NCI-H82 (cell line): ENCODE measurements around the gene SHB.

Experiments
- DNase-seq: peaks from one replicate; lab custom pipeline; 2025; lab: John Stamatoyannopoulos, UW

Gene SHB

DNA sequence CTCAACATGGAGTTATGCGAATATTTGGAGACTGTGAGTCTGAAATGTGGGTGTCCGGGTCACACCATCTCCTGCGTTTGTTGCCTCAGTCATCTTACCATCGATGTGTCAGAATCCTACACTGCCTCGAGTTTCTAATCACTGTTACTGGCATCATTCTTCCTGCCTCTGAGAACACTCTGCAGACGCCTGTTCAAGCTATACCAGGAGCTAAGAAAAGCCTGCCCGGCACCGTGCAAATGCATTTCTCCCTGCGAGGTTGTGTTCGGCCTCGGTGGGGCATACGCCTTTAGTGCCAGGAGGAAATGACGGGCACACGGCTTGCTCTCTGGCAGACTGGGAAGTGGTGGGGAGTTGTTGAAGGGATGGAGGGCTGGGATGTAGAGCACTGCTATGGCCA lies 133.9 kb downstream of the SHB start:
- DNase-seq = no peak

- DNase-seq = no peak
These were observed 137.4 kb downstream of the SHB start for GRCh38 chr9:37931592-37931991.

- no peak for DNase-seq
These were observed 139.6 kb downstream of the SHB start for GRCh38 chr9:37929441-37929895.

DNA sequence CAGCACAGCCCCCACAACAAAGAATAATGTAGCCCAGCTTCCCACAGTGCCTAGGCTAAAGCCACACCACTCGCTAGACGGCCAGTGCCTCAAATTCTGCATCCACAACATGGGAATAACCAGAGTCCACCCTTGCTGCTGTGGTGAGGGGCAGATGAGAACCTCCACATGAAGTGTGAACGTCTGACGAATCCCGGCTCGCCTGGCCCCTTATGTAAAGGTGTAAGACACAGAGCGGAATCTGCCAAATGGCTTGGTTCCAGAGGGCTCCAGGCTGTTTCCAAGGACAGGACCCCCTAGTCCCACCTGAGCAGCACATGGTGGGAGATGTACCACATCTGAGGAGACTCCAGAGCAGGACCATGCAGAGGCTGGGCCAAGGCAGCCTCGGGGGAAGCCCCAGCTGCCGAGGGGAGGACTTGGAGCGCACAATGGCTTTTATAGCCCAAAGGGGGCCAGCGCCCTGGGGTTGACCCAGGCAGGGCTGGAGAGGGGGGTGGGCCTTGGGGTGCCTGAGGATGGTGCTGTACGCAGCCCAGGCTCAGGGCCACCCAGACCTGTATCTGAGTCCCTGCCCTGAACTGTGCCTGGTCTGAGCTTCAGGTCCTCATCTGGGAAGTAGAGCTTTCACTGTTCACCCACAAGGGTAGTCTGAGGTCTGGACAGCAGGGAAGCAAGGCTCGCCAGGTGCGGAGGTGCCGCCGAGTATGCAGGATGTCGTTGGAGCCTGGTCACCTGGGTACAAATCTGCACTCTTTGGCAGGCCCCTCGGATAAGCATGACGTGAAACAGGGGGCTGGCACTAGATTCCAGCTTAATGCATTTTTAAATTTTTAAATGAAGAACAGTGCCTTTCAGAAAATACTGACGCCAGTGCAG lies 140.2 kb downstream of the SHB start:
- no peak for DNase-seq

DNA sequence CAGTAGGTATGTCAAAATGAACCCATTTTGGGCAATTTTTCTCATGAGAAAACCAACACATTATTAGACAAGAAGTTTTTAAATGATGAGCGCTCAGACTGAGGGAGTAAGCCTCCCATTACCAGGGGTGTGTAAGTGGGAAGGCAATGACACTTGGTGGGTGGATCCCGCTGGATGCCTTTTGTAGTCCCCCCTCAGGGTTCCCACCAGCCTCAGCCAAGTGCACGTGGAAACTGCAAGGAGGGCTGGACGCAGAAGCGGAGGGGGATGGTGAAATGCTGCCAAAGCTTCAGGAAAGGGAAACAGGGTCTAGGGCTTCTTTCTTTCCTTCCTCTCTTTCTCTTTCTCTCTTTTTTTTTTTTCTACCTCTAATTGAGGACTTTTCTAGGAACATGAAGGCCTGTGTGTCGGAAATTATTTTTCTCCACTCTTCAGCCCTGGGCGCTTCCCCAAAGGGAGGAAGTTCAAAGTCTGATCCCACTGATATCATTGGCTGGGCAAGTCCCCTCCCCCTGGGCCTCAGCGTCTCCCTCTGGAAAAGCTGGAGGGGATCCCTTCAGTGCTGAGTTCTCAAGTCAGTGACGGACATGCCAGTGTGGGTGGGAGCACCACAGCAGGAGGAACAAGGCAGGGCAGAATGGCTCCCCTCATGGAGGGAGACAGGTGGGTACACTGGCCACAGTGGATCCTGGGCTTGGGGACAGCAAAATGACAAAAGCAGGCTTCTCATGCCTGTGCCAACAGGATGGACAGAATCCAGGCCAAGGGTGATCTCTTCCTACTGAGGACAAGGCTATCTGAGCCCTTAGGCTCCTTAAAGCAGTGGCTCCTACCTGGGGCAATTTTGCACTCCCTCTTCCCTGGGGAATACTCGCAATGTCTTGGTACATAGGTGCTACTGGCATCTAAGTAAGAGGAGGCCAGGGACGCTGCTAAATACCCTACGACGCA lies 141.2 kb downstream of the SHB start:
- DNase-seq = no peak

DNA sequence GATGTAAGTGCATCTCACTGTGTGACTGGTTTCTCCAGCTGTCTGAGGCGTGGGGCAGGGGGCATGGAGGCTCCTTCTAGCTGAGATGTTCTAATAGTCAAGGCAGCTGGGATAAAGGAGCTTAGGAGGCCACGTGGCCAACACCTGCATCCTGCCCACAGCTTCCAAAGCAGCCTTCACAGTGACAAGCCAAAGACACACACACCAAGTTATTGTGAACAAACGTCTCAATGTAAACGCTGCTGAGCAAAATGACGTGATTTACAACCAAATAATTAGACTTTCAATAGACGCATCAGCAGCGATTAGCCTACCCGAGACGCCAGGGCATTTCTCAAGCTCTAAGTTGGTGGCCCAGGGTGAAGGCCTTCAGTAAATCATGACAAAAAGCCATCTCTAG lies 141.9 kb downstream of the SHB start:
- peak; percentile 27 for DNase-seq

GRCh38 chr9:37926737-37927118 lies 142.3 kb downstream of the SHB start:
- DNase-seq = no peak

DNA sequence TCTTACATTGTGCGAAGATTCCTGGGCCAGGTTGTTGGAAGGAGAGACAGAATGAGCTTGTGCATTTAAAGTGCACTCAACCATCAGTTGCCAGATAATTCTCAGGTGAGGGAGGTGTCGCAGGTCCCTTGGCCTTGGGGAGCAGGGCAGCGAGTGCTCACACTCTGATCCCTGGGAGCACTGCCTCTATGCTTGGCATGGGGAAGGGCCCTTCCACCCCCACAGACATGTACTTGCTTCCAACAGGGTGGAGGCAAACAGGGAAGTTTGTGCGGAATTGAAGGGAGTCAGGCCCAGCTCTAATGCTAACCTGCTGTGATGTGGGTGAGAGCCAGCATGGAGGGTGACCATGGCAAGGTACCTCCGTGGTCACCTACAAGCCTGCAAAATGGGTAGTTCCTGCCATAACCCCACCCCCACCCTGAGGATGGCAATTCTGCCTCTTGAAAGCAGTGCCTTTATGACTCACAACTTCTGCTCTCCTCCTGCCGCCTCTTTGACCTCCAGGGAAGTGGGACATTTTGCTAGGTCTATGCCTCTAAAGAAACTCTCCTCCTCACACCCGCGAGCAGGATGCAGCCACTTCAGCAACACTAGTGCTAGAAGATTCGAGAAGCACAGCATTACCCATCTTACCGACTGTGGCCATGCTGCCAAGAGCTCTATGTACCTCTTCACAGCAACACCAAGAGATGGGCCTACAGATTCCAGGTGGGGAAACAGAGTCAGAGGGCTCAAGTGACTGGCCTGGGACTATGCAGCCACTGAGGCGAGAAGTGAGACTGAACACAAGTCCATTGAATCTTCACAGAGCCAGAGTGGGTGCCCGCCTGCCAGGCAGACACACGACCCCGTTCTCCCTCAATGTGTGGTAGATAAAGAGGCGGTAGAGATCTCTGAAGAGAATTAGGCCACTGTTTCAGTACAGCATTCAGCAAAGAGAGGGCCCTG lies 143.0 kb downstream of the SHB start:
- no peak for DNase-seq

DNA sequence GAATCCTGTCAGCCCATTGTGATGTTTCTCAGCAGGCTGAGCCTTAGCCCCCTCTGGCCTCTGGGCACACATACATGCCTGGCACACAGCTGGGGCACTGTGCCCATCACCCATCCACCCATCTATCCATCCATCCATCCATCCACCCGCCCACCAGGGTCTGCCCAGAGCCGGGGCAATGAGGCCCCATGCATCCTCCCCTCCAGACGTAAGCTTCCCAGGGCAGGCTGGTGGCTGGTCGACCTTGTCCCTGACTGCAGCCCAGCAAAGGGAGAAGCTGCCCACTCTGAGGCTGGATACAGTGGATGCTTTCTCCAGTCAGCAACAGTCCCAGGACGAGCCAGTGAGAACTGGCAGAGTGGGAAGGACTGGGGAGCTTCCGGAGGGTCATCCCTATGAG lies 144.0 kb downstream of the SHB start:
- no peak for DNase-seq

- no peak for DNase-seq
These were observed 144.5 kb downstream of the SHB start for GRCh38 chr9:37924538-37924937.

DNA sequence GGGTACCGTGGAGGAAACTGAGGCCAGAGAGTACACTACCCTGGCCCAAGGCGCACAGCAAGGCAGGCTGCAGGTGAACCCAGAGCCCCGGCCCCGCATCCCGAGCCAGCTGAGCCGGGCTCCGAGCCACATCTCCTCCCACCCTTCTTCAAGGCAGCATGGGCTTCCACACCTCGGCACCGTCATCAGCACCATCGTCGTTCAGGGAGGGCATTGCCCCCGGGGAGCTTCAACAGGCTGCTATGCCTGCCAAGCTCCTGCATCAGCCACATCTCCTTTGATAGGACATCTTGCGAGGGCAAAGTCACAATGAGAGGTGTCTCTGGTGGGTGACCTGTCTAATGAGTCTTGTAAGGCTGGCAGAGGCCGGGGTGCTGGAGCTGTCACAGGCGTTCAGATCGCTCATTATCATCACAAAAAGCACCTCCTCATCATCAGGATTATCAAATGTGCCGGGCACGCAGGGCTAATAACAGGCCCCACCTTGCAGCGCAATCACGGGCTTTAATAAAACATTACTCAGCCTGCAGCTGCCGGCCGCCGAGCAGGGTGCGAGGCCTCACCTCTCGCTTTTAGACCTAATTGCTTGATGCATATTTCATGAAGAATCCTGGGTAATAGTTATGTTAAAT lies 145.1 kb downstream of the SHB start:
- DNase-seq = no peak

- DNase-seq = no peak
These were observed 145.8 kb downstream of the SHB start for GRCh38 chr9:37923118-37923795.

GRCh38 chr9:37922363-37923117 lies 146.5 kb downstream of the SHB start:
- no peak for DNase-seq

DNA sequence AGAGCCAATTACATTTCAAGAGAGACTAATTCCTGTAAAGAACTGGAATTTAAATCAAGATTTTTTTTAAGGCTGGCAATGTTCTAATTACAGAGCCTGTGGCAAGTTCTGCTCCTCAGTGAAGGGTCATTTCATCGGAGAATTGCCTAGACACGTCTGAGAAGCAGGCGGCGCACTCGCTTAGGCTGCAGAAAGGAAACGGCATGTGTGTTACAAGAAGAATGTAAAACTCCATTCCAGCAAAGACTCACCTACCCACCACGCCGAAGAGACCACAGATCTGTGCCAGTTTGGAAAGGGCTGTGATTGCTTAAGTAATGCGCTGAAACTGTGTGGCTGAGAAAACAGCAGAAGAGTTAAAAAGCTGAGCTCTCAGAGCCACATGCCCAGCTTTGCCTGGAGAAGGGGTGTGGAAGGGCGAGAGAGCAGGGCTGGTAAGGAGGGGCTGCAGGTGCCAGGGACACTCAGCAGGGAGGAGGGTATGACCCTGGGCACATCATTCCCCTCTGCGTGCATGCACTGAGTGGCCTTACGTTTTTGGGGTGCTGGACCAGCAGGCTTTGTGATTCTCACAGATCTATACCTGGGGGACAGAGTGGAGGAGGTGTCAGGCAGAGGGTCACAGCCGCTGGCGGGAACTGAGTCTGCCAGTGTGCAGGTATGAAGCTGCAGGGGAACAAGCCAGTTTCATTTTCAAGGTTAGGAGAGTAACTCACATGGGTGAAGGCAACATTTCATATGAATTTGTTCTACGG lies 147.3 kb downstream of the SHB start:
- DNase-seq = no peak

DNA sequence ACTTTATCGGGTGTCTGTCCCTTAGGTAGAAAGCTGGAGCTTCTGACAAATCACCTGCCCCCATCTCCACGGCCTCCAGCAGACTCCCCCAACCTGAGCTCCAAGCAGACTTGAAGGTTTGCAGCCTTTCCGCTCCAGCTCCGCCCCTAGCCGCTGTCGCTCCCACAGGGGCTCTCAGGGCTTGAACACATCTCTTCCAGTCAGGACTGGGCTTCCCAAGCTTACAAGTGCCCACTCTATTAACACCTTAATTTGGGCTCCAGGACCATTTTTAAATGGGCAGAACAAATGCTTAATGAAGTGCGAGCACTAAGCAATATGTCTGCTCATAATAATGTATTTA lies 147.9 kb downstream of the SHB start:
- no peak for DNase-seq

GRCh38 chr9:37920471-37921167 lies 148.4 kb downstream of the SHB start:
- DNase-seq = peak; percentile 41

- no peak for DNase-seq
These were observed 149.1 kb downstream of the SHB start for GRCh38 chr9:37919956-37920335.

DNA sequence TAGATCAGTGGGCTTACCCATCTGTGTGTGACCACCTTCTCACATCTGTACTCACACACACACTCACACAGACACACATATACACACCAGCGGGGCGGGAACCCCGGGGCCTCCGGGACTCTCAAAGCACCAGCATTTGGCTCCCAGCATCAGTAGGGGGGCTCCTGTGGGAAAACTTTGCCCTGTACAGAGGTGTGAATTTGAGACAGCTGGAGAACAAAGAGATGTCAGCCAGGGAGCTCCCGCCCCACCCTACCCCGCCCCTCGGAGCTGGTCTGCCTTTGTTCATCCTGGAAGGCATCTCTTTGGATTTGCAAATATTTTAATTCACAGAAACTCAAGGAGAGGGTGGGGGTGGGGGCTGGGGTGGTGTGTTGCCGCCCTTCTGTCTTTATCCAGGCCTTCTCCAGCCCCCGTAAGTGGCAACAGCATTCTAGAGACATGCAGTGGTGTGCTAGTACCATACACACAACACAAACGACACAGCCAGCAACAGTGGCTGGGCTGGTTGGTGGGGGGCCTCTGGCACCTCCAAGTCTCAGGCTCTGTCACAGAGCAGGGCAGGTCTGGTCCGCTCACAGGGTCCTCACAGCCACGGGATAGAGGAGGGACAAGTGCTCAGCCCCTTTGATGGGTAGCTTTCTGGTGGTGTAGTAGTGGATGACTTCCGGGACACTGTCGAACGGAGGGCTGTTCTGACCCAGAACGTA lies 149.6 kb downstream of the SHB start:
- no peak for DNase-seq
